ENCODE data around the gene HERC2.
"Not testable (repeated sequence)": the region's sequence is repeated elsewhere in the genome, so short reads cannot be mapped to it uniquely, and the experiment has no call there.

HERC2 gene

DNA sequence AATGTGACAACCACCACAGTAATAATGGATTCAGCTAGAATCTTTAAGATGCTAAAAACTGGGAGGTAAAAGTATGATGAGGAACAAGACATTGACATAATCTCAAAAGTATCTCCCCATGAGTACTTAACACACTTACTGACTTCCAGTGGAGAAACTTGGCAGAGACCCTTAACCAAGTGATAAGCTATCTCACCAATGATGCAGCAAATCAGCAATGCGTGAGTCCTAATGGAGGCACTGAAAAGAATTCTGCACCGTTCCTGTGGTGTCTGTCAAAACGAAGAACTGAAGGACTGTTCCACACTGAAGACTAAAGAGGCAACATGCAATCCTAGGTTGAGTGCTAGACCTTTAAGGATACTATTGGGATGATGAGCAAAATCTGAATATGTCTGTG, 154.9 kb downstream of the HERC2 start:
- TF ChIP-seq, protein P1, sequence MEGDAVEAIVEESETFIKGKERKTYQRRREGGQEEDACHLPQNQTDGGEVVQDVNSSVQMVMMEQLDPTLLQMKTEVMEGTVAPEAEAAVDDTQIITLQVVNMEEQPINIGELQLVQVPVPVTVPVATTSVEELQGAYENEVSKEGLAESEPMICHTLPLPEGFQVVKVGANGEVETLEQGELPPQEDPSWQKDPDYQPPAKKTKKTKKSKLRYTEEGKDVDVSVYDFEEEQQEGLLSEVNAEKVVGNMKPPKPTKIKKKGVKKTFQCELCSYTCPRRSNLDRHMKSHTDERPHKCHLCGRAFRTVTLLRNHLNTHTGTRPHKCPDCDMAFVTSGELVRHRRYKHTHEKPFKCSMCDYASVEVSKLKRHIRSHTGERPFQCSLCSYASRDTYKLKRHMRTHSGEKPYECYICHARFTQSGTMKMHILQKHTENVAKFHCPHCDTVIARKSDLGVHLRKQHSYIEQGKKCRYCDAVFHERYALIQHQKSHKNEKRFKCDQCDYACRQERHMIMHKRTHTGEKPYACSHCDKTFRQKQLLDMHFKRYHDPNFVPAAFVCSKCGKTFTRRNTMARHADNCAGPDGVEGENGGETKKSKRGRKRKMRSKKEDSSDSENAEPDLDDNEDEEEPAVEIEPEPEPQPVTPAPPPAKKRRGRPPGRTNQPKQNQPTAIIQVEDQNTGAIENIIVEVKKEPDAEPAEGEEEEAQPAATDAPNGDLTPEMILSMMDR (conservative IDR thresholded peaks at IDR 0.05; ENCODE audit: low read depth): no peak
- CTCF ChIA-PET: no interaction called here
- no peak overlapping the region for H3K27ac ChIP-seq
- POLR2A ChIA-PET (ENCODE audit: low non-redundant PET): no interaction called here
- DNase-seq (ENCODE audit: low spot score): no peak

DNA sequence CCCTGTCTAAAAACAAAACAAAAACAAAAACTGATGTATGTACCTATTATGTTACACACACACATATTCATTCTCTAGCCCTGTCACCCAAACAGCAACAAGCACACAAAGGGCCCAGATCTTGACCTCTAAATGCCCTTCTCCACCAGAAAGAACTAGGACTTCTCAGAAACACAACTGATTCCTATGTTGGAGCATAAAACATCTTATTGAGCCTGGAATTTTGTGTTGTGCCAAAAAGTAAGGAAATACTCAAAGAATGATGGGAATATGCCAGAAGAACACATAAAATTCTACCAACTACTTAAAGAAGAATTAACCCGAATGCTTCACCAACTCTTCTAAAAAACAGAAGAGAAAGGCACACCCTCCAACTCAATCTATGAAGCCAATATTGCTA, 156.2 kb downstream of the HERC2 start:
- no peak overlapping the region for H3K27ac ChIP-seq
- TF ChIP-seq, protein P1 (conservative IDR thresholded peaks at IDR 0.05; ENCODE audit: low read depth): no peak
- no peak for DNase-seq (ENCODE audit: low spot score)
- ChIA-PET CTCF (no interaction called here), POLR2A (ENCODE audit: low non-redundant PET) (no interaction called here)

DNA sequence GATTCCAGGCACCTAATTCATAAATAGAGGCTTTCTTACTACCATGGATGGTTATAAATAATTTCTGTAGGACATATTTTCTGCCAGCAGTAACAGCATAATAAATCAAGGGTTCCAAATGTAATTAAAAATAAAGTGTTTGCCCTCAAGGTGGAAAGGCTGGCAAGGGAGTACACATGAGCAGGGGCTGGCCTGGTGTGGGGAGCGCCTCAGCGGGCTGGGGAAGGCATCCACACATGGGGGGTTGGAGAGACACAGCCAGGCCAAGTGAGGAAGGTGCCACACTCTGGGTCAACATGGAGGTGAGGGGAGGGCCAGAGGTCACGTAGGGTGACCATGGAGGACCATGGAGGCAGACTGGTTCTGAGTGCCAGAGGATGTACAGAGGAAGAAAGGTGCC, 157.1 kb downstream of the HERC2 start:
- CTCF ChIA-PET: no interaction called here
- TF ChIP-seq, protein P1 (conservative IDR thresholded peaks at IDR 0.05; ENCODE audit: low read depth): no peak
- POLR2A ChIA-PET (ENCODE audit: low non-redundant PET): no interaction called here
- no peak for DNase-seq (ENCODE audit: low spot score)
- no peak overlapping the region for H3K27ac ChIP-seq

DNA sequence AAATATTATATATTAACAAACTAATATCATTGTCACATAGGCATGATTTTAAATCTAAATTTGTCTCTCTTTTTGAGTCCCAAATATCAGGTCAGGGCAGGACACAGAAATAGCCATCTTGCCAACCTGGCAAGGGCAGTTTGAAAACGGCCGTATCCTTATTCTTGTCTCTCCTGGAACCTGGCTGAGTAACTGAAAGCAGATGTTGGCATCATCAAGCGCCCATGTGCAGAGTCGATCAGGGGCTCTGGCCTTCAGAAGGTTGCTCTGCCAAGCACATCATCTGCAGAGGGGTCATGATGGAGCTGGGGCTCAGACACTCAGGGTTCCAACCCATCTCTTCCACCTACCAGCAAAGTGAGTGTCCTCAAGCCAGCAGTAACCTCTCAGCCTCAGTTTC, 167.7 kb downstream of the HERC2 start:
- CTCF ChIA-PET: no interaction called here
- no peak overlapping the region for H3K27ac ChIP-seq
- POLR2A ChIA-PET (ENCODE audit: low non-redundant PET): no interaction called here
- TF ChIP-seq, protein P1 (conservative IDR thresholded peaks at IDR 0.05; ENCODE audit: low read depth): no peak
- DNase-seq (ENCODE audit: low spot score): no peak

DNA sequence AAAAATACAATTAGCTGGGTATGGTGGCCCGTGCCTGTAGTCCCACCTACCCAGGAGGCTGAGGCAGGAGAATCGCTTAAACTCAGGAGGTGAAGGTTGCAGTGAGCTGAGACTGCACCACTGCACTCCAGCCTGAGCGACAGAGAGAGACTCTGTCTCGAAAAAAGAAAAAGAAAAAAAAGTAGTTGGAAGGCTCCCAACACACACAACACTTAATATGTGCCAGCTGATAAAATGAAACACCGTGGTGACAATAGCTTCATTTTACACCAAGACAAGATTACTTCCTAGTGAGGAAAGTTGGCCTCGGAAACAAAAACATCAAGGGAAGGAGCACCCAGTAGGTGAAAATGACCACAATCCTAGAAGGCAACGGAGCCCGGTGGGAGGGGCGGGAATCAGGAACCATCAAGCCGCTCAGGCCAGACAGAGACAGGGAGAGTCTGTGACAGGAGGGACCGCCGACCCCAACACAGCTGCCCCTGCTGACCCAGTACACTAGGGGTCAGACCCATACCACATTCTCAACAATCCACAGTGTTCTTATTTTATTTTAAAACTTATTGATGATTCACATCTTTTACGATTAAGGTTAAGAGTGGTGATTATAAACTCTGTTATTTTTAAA, 168.4 kb downstream of the HERC2 start:
- CTCF ChIA-PET: interaction anchor here (0.6 kb wide), 1 partner anchor 132 kb away, joined by 4 read pairs; no protein-coding TSS in a partner anchor
- H3K27ac ChIP-seq: no peak overlapping the region
- TF ChIP-seq, protein P1 (conservative IDR thresholded peaks at IDR 0.05; ENCODE audit: low read depth): no peak
- POLR2A ChIA-PET (ENCODE audit: low non-redundant PET): no interaction called here
- DNase-seq (ENCODE audit: low spot score): no peak

DNA sequence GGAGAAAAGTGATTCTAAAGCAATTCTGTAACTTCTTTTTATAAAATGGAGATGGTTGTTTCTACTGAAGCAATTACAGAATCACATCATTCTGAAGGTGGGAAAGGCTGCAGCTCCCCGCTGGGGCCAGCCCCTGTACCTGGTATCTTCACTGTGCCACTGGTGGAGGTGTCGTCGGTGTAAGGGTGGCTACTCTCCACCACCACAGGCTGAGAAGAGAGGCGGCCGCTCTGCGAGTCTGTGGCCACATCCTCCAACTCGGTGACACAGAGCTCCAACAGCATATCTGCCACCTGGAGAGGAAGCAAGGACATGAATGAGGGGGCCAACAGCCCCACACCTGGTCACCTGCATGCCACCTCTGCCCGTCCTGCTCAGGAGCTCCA, 169.4 kb downstream of the HERC2 start:
- POLR2A ChIA-PET (ENCODE audit: low non-redundant PET); DNase-seq (ENCODE audit: low spot score): not testable (repeated sequence)
- H3K27ac ChIP-seq: peak overlapping the region; percentile 12; the same call in 1 of the 2 replicates
- CTCF ChIA-PET: interaction anchor here (0.6 kb wide), 1 partner anchor 1209 kb away, joined by 3 read pairs; no protein-coding TSS in a partner anchor

DNA sequence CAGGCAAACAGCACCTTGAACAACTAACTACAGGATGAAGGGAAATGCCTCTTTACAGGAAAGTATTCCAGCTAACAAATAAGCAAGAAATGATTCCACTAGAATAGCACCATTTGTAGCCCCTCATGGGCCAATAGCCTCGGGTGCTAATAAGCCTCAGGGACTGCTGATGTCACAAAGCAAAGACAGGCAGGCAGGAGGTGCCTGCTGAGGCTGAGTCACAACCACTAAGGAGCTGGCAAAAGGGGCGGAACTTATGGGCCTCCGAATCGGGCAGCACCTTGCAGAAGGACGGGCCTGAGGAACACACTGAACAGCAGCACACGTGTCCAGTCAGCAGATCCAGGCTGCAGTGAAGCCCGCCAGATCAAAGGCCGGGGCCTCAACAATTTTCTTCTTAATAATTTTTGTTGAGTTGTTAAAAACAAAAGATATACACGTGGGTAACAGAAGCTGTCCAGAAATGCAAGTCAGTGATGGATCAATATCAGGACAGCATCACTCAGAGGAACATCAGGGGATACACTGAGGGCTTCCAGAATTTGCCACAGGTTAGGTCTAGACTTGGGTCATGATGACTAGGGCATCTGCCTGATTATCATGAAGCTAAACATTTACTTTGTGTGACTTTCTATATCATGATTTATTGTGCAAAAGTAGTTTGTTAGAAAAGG, 170.0 kb downstream of the HERC2 start:
- CTCF ChIA-PET: interaction anchor here (0.6 kb wide), 1 partner anchor 1208 kb away, joined by 3 read pairs; no protein-coding TSS in a partner anchor
- DNase-seq (ENCODE audit: low spot score); POLR2A ChIA-PET (ENCODE audit: low non-redundant PET); H3K27ac ChIP-seq: not testable (repeated sequence)

Measured in RWPE1 (cell line).